Spinal cord (tissue), 10 donors: ENCODE measurements around the gene CNOT3. TPM values are rescaled to one million over a fixed set of nuclear protein-coding genes. Genes with fewer than 3 reads are reported as not detected.

Experiments
- DNase-seq, 6 donors: peaks; one replicate each; pipeline versions ENCODE4 v3.0.0 to v3.0.0-alpha.2; 2013 to 2015; ENCODE audit warnings: low spot score in 6 of 6, low read depth in 4 of 6
- H3K27ac ChIP-seq: one replicate; pipeline ENCODE4 v1.5.1; 2013; ENCODE audit warnings: low read depth, low read length, control low read depth
- H3K27me3 ChIP-seq: one replicate; pipeline ENCODE4 v1.6.1; 2013; ENCODE audit warnings: low read length; ENCODE audit not compliant: control insufficient read depth, insufficient read depth
- H3K36me3 ChIP-seq: one replicate; pipeline ENCODE4 v1.6.1; 2013; ENCODE audit warnings: low read length; ENCODE audit not compliant: control insufficient read depth, insufficient read depth
- H3K4me1 ChIP-seq: one replicate; pipeline ENCODE4 v1.6.1; 2013; ENCODE audit warnings: low read length; ENCODE audit not compliant: control insufficient read depth, insufficient read depth
- H3K4me3 ChIP-seq: one replicate; pipeline ENCODE4 v1.5.1; 2013; ENCODE audit warnings: low read depth, low read length, control low read depth
- H3K9me3 ChIP-seq: one replicate; pipeline ENCODE4 v1.6.1; 2013; ENCODE audit warnings: low read length; ENCODE audit not compliant: control insufficient read depth, insufficient read depth
- WGBS: methylation state at CpG from one replicate; pipeline ENCODE4 v1.1.5; 2013; ENCODE audit warnings: missing lambda C conversion rate; ENCODE audit not compliant: insufficient coverage; 5-methylcytosine and 5-hydroxymethylcytosine counted together
- polyA plus RNA-seq, 2 donors: library from polyadenylated mRNA; unstranded; fragments of 120-200 nt; gene quantifications; one replicate each; pipeline ENCODE4 v1.2.1, GENCODE V29; 2013; ENCODE audit not compliant: insufficient read length in 2 of 2
- total RNA-seq, 2 donors: library from RNA; depleted of rRNA in 1 of 2; stranded (reverse); fragments of 120-200 nt in 1 of 2; fragments of >200 nt in 1 of 2; gene quantifications; one replicate each; pipeline versions ENCODE4 v1.2.3 to v1.2.4, GENCODE V29; 2013 to 2014
- donor health status: healthy.

Gene CNOT3
- total and polyA plus RNA-seq, 4 donors: 7.2 to 62.9 (median 36.7) TPM

GRCh38 chr19:54156490-54156889, 18.9 kb downstream of the CNOT3 start:
- 82% methylated on average over 6 of the region's 11 CpGs for WGBS
- Histone ChIP-seq H3K4me3 (no peak overlapping the region), H3K4me1 (peaks cover 26% of the 10 kb centered on the region), H3K27me3 (no peaks in the 10 kb centered on the region), H3K9me3 (no peaks in the 10 kb centered on the region), H3K36me3 (peaks cover 67% of the 10 kb centered on the region), H3K27ac (no peak overlapping the region)
- DNase-seq: no peak

- no peak for DNase-seq
- Histone ChIP-seq H3K4me3 (no peak overlapping the region), H3K27ac (no peak overlapping the region), H3K36me3 (peaks cover 62% of the 10 kb centered on the region), H3K27me3 (no peaks in the 10 kb centered on the region), H3K4me1 (peaks cover 31% of the 10 kb centered on the region), H3K9me3 (no peaks in the 10 kb centered on the region)
- 100% methylated on average over 2 of the region's 3 CpGs for WGBS
These were observed 19.4 kb downstream of the CNOT3 start for GRCh38 chr19:54156953-54157352.

- Histone ChIP-seq H3K4me1 (peaks cover 40% of the 10 kb centered on the region), H3K27ac (peak overlapping the region; percentile 96), H3K4me3 (peak overlapping the region; percentile 72), H3K9me3 (no peaks in the 10 kb centered on the region), H3K36me3 (peaks cover 43% of the 10 kb centered on the region), H3K27me3 (no peaks in the 10 kb centered on the region)
- 4% methylated on average over 11 of the region's 19 CpGs for WGBS
- no peak for DNase-seq
These were observed 21.3 kb downstream of the CNOT3 start for GRCh38 chr19:54158812-54159351.

- no peaks in the 10 kb centered on the region for H3K9me3 ChIP-seq
- peaks cover 44% of the 10 kb centered on the region for H3K4me1 ChIP-seq
- H3K4me3 ChIP-seq: peak within 1 kb of the TSS; percentile 72
- H3K27me3 ChIP-seq: peaks cover 5% of the 10 kb centered on the region
- WGBS: 0% methylated on average over 72 of the region's 72 CpGs
- H3K36me3 ChIP-seq: peaks cover 38% of the 10 kb centered on the region
- DNase-seq: peak; percentile 99 to 100 (median 100)
- H3K27ac ChIP-seq: peak within 1 kb of the TSS; percentile 96
These were observed 22.0 kb downstream of the CNOT3 start, which contains the start of gene LENG1 for GRCh38 chr19:54159352-54160181. LENG1 (minus strand) TSS chr19:54159721; CDS start chr19:54159695, 26 bp downstream.

GRCh38 chr19:54160182-54160811, 22.7 kb downstream of the CNOT3 start:
- peak overlapping the region; percentile 53 for H3K4me3 ChIP-seq
- no peak for DNase-seq
- H3K4me1 ChIP-seq: peaks cover 46% of the 10 kb centered on the region
- H3K36me3 ChIP-seq: peaks cover 31% of the 10 kb centered on the region
- peaks cover 12% of the 10 kb centered on the region for H3K27me3 ChIP-seq
- WGBS: under 1% methylated on average over 27 of the region's 28 CpGs
- no peaks in the 10 kb centered on the region for H3K9me3 ChIP-seq
- peak overlapping the region; percentile 88 for H3K27ac ChIP-seq

GRCh38 chr19:54160854-54161253, 23.3 kb downstream of the CNOT3 start:
- Histone ChIP-seq H3K27me3 (peaks cover 13% of the 10 kb centered on the region), H3K36me3 (peaks cover 25% of the 10 kb centered on the region), H3K9me3 (no peaks in the 10 kb centered on the region), H3K4me3 (peak overlapping the region; percentile 53), H3K4me1 (peaks cover 46% of the 10 kb centered on the region), H3K27ac (peak overlapping the region; percentile 88)
- 47% methylated on average over 13 of the region's 13 CpGs for WGBS
- no peak for DNase-seq

GRCh38 chr19:54162241-54162805, 24.8 kb downstream of the CNOT3 start:
- 2% methylated on average over 26 of the region's 35 CpGs for WGBS
- H3K27ac ChIP-seq: no peak overlapping the region
- DNase-seq: peak in 2 of 6 donors; percentile 37 to 62
- H3K36me3 ChIP-seq: peaks cover 11% of the 10 kb centered on the region
- H3K4me1 ChIP-seq: peaks cover 46% of the 10 kb centered on the region
- no peaks in the 10 kb centered on the region for H3K9me3 ChIP-seq
- H3K27me3 ChIP-seq: peaks cover 13% of the 10 kb centered on the region
- H3K4me3 ChIP-seq: peak overlapping the region; percentile 33

- H3K36me3 ChIP-seq: peaks cover 5% of the 10 kb centered on the region
- 77% methylated on average over 10 of the region's 14 CpGs for WGBS
- DNase-seq: no peak
- peaks cover 13% of the 10 kb centered on the region for H3K27me3 ChIP-seq
- H3K27ac ChIP-seq: no peak overlapping the region
- H3K4me3 ChIP-seq: peak overlapping the region; percentile 33
- peaks cover 46% of the 10 kb centered on the region for H3K4me1 ChIP-seq
- no peaks in the 10 kb centered on the region for H3K9me3 ChIP-seq
These were observed 25.3 kb downstream of the CNOT3 start for GRCh38 chr19:54162884-54163283.

GRCh38 chr19:54164369-54165068, 27.0 kb downstream of the CNOT3 start:
- WGBS: 9% methylated on average over 34 of the region's 37 CpGs
- no peak overlapping the region for H3K4me3 ChIP-seq
- no peaks in the 10 kb centered on the region for H3K9me3 ChIP-seq
- peaks cover 13% of the 10 kb centered on the region for H3K27me3 ChIP-seq
- H3K4me1 ChIP-seq: peaks cover 40% of the 10 kb centered on the region
- no peaks in the 10 kb centered on the region for H3K36me3 ChIP-seq
- no peak for DNase-seq
- H3K27ac ChIP-seq: no peak overlapping the region
